Measurements from ENCODE around the gene NUDT14.

The NUDT14 gene

DNA sequence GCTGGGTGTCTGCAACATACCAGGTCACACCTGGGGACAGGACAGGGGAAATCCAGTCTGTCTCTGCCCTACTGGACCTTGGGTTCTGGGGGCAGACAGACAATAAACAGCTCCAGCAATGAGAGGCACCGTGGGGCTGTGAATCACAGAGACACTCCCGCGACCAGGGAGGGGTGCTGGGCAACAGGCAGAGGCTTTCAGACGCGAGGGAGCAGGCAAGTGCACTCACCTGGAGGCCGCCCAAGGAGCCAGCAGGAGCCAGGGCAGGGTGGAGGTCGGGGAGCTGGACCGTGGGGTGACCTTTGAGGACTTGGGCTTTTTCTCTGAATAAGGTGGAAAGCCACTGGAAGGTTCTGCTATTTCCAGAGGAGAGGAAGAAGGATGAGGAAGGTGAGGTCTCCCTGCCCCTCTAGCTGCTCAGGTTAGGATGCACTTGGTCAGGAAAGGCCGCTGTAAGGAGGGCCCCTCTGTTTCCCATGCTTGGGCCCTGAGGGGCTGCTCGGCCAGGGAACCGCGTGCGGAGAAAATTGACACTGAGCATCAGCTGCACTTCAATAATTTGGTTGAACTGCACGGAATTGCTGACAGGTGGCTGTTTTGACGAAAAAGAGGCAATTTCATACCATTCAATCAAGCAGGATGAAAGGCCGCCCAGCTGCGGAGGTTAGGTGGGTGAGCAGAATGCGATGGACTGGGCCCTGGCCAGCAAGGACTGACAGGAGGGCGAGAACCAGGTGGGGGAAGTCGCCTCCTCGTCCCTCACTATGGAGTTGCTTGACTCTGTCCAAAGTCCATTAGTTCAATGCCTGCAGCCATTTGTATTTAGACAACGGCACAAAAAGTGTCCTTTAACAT is 54.8 kb downstream of the NUDT14 start:
- DNase-seq = no peak

DNA sequence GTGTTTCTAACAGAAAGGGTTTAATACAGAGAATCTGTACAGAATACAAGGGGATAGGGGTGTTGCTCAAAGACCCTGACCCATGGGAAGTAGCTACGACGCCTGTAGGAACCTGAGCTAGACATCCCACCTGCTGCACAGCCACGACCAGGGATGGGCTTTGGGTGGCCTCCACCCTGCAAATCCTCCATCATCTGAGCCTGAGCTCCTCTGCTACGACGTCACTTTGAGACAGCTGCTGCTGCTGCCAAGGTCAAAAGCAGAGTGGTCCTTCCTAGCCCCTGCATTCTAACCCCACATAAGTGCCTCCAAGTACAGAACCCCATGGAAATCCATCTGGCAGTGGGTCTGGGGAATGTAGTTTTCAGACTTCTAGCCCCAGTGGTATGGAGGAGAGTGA is 56.3 kb downstream of the NUDT14 start:
- no peak for DNase-seq

DNA sequence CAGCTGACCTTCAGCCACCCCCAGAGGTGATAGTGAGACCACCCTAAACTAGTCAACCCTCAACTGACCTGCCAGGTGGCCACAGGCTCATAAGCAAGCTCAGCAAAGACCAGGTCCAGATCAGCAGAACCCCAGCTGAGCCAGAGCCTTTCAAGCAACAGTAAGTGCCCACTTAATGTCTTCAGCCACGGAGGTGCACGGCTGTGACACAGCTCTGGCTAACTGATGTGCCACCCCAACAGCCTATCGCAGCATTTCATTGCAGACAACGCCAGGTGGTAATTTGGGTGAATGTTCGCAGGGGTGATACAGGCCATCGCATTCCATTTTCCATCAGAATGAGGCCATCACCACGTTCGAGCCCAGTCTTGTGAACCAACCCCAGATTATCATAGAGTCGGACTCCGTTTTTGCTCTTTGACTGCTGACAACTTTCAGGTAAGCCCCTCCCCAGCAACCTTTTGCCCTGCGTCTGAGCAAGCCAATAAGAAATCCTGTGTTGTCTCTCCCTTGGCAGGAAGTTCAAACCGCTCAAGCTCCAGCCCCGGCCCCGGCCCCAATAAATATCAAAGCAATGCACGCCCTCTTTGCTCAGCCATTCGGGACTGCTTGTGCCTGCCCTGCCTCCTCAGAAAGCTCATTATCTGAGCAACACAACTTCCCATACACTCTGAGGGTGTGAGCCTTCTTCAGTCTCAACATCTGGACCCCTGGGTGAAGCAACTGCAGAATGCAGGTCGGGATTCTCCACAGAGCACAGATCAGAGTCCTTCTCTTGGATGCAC is 56.9 kb downstream of the NUDT14 start:
- DNase-seq = no peak

DNA sequence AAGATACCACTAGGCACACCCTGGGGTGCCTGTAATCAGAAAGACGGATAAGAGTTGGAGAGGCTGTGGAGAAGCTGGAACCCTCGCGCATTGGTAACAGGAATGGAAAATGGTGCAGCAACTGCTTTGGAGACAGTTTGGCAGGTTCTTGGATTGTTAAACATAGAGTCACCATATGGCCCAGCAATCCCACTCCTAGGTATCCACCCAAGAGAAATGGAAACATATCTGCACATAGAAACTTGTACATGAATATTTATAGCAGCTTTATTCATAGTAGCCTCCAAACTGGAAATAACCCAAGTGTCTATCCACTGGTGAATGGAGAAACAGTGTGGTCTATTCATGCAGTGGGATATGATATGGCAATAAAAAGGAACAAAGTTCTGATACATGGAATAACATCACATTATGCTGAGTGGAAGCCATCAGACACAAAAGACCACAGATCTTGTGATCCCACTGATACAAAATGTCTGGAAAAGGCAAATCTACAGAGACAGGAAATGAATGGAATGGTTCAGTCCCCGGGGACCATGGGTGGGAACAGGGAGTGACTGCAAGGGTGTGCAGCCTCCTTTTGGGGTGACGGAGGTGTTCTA is 57.9 kb downstream of the NUDT14 start:
- no peak for DNase-seq

All from NCI-H510A (cell line).